NCI-H1048 (cell line): ENCODE measurements around the gene ZNF10.

Source experiments
- DNase-seq: peaks from one replicate; lab custom pipeline; 2025; lab: John Stamatoyannopoulos, UW

Gene ZNF10

GRCh38 chr12:133130038-133130807 lies at the start of gene ZNF10, which contains the start of gene ZNF891:
Gene ZNF10 (plus strand): TSS chr12:133130627. CDS start chr12:133144493, 13,866 bp downstream.
Gene ZNF891 (minus strand): TSS chr12:133130274. CDS start chr12:133121918, 8,356 bp downstream.
- DNase-seq: no peak

GRCh38 chr12:133081159-133081780 lies 49.2 kb upstream of the ZNF10 start:
- DNase-seq: no peak

DNA sequence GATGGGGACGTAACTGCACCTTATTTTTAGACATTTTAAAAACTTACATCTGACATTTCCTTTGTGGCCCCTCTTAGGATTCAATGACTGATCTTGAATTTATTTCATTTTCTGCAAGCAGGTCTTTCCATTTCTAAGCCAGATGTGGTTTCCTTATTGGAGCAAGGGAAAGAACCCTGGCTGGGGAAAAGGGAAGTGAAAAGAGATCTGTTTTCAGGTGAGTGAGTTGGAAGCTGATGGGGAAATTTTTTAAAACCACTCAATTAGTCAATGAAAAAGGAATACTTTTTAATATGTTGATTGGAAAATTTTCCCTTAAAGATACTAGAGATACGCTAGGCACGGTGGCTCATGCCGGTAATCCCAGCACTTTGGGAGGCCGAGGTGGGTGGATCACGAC lies 47.1 kb upstream of the ZNF10 start:
- DNase-seq: no peak

GRCh38 chr12:133105620-133106019 lies 24.8 kb upstream of the ZNF10 start:
- no peak for DNase-seq

- no peak for DNase-seq
Observed at GRCh38 chr12:133106253-133106652, 24.2 kb upstream of the ZNF10 start.

DNA sequence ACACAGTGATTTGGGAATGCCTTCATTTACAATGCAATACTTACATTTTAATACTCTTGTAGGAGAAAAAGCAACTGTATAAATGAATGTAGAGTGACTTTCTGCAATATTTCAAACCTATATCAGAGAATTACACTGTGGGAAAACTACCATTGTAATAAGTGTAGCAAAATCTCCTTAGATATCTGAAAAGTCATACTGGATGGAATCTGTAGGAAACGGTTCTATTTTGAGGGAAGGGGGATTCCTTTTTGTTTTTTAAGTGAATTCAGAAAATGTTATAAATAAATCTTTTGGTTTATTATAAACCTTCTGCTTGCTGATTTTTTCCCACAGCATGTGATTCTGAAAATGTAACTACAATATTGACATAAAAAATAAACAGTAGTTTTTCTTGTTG lies 23.3 kb upstream of the ZNF10 start:
- no peak for DNase-seq

DNA sequence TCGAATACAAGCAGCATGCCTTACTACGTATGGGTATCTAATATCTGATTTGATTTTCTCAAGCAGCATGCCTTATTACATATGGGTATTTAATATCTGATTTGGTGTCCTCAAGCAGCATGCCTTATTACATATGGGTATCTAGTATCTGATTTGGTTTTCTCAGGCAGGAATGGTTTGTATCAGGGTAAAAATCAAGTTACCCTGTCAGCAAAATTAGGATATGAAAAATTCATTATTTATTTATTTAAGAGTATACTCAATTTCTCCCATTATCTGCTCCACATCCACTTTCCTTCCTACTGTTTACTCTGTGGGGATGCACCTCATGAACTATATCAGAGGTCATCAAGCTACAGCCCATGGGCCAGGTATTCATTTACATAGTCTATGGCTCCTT lies 22.3 kb upstream of the ZNF10 start:
- DNase-seq: no peak

- no peak for DNase-seq
Observed at GRCh38 chr12:133120385-133121191, 9.8 kb upstream of the ZNF10 start.

DNA sequence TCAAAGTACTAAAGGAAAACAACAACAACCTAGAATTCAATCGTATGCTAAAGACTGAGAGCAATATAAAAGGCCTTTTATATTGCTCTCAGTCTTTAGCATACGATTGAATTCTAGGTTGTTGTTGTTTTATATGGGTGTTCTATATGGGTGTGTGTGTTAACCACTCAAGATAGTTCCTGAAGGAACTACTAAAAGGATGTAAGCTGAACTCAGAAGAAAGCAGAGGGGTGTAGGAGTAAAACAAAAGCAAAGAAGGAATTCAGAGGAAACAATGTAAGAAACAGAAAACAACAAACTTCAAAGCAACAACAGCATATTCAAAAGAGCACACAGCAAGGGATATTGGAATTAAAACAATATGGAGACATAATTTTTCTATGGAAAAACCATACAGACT lies 5.8 kb upstream of the ZNF10 start:
- DNase-seq: no peak

DNA sequence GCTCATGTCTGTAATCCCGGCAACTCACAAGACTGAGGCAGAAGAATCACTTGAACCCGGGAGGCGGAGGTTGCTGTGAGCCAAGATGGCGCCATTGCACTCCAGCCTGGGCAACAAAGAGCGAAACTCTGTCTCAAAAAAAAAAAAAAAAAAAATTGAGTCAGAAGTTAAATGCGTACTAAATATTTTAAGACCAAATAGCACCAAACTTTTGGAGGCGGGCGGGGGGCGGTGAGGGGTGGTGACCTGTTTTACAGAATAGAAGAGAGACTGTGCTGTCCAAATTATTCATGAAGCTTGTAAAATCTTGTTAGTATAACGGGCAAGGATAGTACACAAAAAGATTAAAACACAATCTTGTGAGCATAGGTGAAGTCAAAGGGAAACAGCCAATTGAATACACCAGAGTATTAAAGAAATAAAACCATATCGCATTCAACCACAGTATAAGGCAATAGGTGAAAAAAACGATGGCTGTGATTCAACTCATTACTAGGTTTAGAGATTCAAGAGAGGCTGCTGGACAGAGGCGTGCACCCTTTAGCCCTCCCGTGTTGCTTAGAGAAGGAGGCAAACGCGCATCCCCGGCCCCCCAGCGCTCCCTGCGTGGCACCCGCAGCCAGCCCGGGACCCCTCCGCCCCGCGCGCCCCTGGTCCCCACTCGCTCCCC lies 924 bp upstream of the ZNF10 start:
- no peak for DNase-seq

GRCh38 chr12:133130808-133131128 lies 341 bp downstream of the ZNF10 start:
- DNase-seq: no peak

GRCh38 chr12:133135747-133136146 lies 5.3 kb downstream of the ZNF10 start:
- no peak for DNase-seq

- no peak for DNase-seq
Observed at GRCh38 chr12:133145981-133146380, 15.6 kb downstream of the ZNF10 start.

GRCh38 chr12:133156125-133156690 lies 25.8 kb downstream of the ZNF10 start:
- no peak for DNase-seq

GRCh38 chr12:133165776-133166175 lies 35.3 kb downstream of the ZNF10 start:
- DNase-seq: no peak

GRCh38 chr12:133172491-133172890 lies 42.1 kb downstream of the ZNF10 start:
- no peak for DNase-seq

DNA sequence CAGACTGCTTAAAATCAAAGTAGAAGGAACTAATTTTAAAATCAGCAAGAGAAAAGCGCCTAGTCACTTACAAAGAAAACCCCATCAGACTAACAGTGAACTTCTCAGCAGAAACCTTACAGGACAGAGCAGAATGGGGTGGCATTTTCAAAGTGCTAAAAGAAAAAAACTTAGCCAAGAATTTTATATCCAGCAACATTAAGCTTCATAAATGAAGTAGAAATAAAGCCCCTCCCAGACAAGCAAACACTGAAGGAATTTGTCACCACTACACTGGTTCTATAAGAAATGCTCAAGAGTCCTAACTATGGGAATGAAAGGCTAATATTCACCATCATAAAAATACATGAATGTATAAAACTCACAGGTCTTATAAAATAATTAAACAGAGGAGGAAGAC lies 44.5 kb downstream of the ZNF10 start:
- no peak for DNase-seq

DNA sequence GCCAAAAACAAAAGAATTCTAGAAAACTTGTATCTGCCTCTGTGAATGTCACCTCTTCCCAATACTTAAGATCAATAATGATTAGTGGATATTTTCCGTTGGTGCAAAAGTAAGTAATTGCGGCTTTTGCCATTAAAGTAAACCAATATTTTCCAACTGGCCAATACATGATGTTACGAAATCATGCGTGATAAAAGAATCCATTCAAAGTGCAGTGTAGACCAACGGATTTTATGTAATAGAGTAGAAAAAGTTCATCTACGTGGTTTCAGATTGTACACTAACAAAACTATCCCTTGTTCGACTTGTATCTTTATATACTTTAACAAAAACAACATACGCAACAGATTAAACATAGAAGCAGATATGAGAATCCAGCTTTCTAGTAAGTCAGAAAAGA lies 50.2 kb downstream of the ZNF10 start:
- no peak for DNase-seq

- DNase-seq: peak; percentile 50
Observed at GRCh38 chr12:133181238-133181959, 51.0 kb downstream of the ZNF10 start, which contains the start of gene ZNF268. Gene ZNF268 (plus strand): TSS chr12:133181495. CDS start chr12:133181998, 503 bp downstream.

DNA sequence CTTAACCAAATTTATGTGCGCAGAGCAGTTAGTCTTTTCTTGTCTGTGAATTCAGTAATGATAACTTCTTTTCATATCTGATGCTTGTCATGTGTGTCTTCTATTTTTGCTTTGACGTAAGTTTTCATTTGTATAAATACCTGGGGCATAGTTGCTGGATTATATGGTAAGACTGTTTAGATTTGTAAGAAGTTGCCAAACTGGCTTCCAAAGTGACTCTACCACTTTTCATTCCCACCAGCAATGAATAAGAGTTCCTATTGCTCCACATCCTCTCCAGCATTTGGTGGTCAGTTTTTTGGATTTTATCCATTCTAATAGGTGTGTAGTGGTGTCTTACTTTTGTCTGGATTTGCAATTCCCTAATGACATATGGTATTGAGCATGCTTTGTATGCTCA lies 59.7 kb downstream of the ZNF10 start:
- no peak for DNase-seq

DNA sequence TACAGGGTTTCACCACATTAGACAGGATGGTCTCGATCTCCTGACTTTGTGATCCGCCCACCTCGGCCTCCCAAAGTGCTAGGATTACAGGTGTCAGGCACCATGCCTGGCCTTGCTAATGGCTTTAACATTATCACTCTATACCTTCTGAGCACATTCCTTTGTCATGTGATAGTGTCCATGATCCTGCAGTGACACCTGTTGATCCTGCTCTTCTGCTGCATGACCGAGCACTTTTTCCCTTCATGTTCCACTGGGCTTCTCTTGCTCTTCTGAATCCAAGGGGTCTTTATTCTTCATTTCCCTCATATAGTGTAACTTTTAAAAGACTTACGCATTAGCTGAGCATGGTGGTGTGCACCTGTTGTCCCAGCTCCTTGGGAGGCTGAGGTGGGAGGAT lies 62.4 kb downstream of the ZNF10 start:
- no peak for DNase-seq
